CD4-positive, alpha-beta T cell treated with Interleukin-4 for 1 hour (primary cell): Measurements from ENCODE around the gene FZR1.
"Not testable (repeated sequence)": the region's sequence is repeated elsewhere in the genome, so short reads cannot be mapped to it uniquely, and the experiment has no call there.

Experiments
- DNase-seq, 2 donors: peaks; one replicate each; pipeline ENCODE4 v3.0.0-alpha.2; 2020 to 2022

The FZR1 gene

DNA sequence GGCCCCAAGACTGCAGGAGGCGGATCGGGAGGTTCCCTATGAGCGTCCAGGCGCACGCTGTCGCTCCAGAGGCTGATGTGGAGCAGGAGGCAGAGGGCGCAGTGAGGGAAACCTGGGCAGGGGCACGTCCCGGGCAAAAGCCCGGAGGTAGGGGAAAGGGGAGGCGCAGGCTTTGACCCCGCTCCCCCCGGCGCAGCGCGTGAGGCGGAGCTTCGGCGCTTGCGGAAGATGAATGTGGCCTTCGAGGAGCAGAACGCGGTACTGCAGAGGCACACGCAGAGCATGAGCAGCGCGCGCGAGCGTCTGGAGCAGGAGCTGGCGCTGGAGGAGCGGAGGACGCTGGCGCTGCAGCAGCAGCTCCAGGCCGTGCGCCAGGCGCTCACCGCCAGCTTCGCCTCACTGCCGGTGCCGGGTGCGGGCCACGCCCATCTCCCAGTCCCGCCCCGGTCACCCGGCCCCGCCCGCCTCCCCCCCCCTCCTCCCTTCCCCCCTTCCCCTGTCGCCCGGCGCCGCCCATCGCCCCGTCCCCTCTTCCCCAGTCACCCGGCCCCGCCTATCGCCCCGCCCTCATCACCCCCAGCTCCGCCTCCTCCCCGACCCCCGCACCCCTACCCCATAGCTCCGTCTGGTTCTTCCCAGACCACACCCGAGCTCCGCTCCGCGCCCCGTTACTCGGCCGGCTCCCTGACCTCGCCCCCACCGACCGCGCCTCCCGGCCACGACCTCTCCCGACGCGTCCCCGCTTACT is 70.8 kb downstream of the FZR1 start:
- no peak for DNase-seq

DNA sequence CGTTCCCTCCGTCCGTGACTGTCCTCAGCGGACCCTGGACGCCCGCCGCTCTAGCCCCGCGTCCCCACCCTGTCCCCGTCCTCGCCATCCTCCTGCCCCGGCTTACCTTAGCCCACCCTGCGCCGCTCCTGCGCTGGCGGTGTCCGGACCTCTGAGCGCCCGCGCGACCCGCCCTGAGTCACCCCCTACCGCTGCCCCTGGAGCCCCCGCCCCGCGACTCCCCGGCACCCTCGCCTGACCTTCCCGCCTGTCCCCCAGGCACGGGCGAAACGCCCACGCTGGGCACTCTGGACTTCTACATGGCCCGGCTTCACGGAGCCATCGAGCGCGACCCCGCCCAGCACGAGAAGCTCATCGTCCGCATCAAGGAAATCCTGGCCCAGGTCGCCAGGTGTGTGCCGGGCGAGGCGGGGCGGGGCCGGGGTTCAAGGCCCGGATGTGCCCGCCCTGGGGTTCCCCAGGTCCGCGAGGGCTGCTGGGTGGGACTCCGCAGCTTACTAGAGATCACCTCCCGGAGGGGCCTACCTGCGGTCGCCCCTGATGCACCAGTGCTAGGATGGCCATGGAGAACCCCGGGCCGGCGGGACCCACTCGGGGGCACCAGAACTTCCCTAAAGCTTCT is 71.7 kb downstream of the FZR1 start:
- no peak for DNase-seq

GRCh38 chr19:3578390-3578789 is 72.3 kb downstream of the FZR1 start:
- no peak for DNase-seq

GRCh38 chr19:3580156-3580934 is 74.2 kb downstream of the FZR1 start:
- no peak for DNase-seq

- not testable (repeated sequence) for DNase-seq
Measured at GRCh38 chr19:3581792-3582191, 75.7 kb downstream of the FZR1 start.

- not testable (repeated sequence) for DNase-seq
Measured at GRCh38 chr19:3584036-3584802, 78.1 kb downstream of the FZR1 start.

GRCh38 chr19:3585301-3586126 is 79.4 kb downstream of the FZR1 start, which contains the start of gene GIPC3:
TSS of gene GIPC3 (plus strand) at chr19:3585478. CDS start at chr19:3585598, 120 bp downstream.
- no peak for DNase-seq

DNA sequence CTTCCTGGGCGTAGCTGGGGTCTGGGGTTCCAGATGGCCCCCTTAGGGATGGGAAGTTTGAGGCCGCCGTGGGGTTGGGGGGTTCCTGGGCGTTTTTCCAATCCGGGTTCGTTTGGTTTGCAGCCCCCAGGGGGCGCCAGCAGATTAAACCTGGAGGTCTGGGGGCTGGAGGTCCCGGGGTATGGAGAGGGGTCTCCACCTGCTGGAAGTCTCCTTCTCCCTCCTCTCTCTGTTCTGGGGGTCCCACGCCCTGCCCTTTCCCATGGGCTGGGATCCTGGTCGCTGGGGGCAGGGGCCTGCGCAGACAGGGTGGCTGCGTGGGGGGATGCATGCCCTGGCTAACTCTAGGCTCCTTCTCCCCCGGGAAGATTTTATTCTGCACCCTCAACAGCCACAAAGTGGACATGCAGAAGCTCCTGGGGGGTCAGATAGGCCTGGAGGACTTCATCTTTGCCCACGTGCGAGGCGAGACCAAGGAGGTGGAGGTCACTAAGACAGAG is 80.1 kb downstream of the FZR1 start:
- peak; percentile 32 to 34 for DNase-seq

DNA sequence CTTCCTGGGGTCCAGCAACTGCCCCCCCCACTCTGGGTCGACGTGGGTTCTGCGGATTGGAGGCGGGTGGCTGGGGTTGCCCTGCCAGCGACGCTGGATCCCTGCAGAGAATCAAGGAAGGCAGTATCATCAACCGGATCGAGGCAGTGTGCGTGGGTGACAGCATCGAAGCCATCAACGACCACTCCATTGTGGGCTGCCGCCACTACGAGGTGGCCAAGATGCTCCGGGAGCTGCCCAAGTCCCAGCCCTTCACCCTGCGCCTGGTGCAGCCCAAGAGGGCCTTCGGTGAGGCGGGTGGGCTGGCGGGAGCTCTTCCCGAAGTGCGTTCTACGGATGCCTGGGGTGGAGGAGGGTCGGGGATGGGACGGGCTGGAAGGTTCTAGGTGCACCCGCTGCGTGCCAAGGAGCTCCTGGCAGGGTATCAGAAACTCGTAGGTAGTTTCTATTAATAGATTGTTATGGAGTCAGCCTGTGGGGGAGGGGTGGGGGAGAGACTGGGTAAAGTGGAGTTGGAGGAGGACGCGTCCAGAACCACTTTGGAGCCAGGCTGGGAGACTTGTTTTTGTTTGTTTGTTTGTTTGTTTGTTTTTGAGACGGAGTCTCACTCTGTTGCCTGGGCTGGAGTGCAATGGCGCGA is 80.7 kb downstream of the FZR1 start:
- no peak for DNase-seq
